ENCODE results near the gene ASAH2. TPM values are rescaled to one million over a fixed set of nuclear protein-coding genes. Genes with fewer than 3 reads are reported as not detected.
"Not testable (repeated sequence)": the region's sequence is repeated elsewhere in the genome, so short reads cannot be mapped to it uniquely, and the experiment has no call there.

ASAH2 gene
- total RNA-seq, 1 donor from 2014 or later = 0.29 TPM

DNA sequence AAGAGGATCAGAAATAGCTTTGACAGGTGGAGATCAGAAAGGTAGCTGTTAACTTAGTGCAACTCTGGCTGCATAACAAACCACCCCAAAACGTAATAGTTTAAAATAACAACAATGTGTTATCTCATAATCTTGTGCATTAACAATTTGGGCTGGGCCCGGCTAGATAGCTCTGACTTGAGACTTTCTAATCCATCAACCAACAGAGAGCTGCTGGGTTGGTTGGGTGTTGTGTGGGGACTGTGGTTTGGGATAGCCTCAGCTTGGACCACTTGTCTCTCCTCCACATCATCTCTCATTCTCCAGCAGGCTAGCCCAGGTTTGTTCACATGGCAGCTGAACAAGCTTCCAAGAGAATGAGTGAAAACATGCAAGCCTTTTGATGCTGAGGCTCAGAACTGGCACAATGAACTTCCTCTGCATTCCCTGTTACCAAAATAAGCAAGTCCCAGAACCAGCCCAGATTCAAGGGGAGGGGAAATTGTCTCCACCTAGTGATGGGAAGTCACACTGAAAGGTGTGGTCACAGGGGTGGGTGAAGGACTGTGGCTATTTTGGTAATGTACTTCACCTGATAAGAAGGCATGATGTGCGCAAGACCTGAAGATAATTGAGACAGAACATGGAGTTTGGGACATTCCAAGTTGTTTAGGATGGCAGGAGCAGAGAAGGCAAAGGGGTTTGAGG is 20.4 kb upstream of the ASAH2 start:
- Histone ChIP-seq H3K4me3 (ENCODE audit: low read depth, low read length) (no peak overlapping the region), H3K36me3 (ENCODE audit: control insufficient read depth, insufficient read depth, low read length) (no peaks in the 10 kb centered on the region), H3K27me3 (ENCODE audit: control insufficient read depth, insufficient read depth, low read length) (no peaks in the 10 kb centered on the region)
- TF ChIP-seq CTCF (IDR thresholded peaks at IDR 0.05; ENCODE audit: insufficient read depth, low read length, poor library complexity, severe bottlenecking) = no peak
- no peak for DNase-seq (ENCODE audit: low read depth)

GRCh38 chr10:50267877-50268276 is 16.6 kb upstream of the ASAH2 start:
- not testable (repeated sequence) for DNase-seq (ENCODE audit: low read depth); H3K27me3 ChIP-seq (ENCODE audit: control insufficient read depth, insufficient read depth, low read length); H3K4me3 ChIP-seq (ENCODE audit: low read depth, low read length); H3K36me3 ChIP-seq (ENCODE audit: control insufficient read depth, insufficient read depth, low read length)

DNA sequence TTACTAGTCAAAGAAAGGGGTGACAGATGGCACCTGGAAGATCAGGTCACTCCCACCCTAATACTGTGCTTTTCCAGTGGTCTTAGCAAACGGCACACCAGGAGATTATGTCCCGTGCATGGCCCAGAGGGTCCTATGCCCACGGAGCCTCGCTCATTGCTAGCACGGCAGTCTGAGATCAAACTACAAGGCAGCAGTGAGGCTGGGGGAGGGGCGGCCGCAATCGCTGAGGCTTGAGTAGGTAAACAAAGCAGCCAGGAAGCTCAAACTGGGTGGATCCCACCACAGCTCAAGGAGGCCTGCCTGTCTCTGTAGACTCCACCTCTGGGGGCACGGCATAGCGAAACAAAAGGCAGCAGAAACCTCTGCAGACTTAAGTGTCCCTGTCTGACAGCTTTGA is 11.3 kb upstream of the ASAH2 start:
- H3K36me3 ChIP-seq (ENCODE audit: control insufficient read depth, insufficient read depth, low read length); DNase-seq (ENCODE audit: low read depth); H3K27me3 ChIP-seq (ENCODE audit: control insufficient read depth, insufficient read depth, low read length); H3K4me3 ChIP-seq (ENCODE audit: low read depth, low read length): not testable (repeated sequence)

DNA sequence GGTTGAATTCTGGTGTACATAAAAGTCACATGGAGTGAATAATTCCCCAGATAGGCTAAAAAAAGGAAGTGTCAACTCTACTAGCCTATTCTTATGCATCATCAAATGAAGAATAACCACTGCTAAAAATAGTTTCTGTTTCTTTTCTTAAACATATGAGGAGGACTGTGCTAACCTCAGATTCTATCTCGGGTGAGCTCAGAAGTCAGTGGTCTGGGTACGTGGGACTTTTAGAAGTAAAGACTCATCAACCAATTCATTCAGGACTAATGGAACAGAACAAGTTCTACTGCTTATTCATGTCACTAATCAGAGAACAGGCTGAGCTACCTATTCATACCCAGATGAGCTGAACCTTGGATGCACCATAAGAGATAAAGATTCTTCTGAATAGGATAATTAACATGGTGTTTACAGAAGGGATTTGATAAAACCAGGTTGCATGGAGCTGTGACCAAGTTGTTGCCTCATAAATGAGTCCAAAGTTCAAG is 9.5 kb upstream of the ASAH2 start:
- H3K4me3 ChIP-seq (ENCODE audit: low read depth, low read length) = no peak overlapping the region
- no peaks in the 10 kb centered on the region for H3K27me3 ChIP-seq (ENCODE audit: control insufficient read depth, insufficient read depth, low read length)
- no peaks in the 10 kb centered on the region for H3K36me3 ChIP-seq (ENCODE audit: control insufficient read depth, insufficient read depth, low read length)
- no peak for DNase-seq (ENCODE audit: low read depth)
- no peak for TF ChIP-seq CTCF (IDR thresholded peaks at IDR 0.05; ENCODE audit: insufficient read depth, low read length, poor library complexity, severe bottlenecking)

- Histone ChIP-seq H3K4me3 (ENCODE audit: low read depth, low read length) (no peak overlapping the region), H3K36me3 (ENCODE audit: control insufficient read depth, insufficient read depth, low read length) (no peaks in the 10 kb centered on the region), H3K27me3 (ENCODE audit: control insufficient read depth, insufficient read depth, low read length) (no peaks in the 10 kb centered on the region)
- no peak for TF ChIP-seq CTCF (IDR thresholded peaks at IDR 0.05; ENCODE audit: insufficient read depth, low read length, poor library complexity, severe bottlenecking)
- DNase-seq (ENCODE audit: low read depth) = no peak
These were observed 3.2 kb upstream of the ASAH2 start for GRCh38 chr10:50254479-50254878.

- TF ChIP-seq CTCF (IDR thresholded peaks at IDR 0.05; ENCODE audit: insufficient read depth, low read length, poor library complexity, severe bottlenecking) = no peak
- DNase-seq (ENCODE audit: low read depth) = no peak
- H3K27me3 ChIP-seq (ENCODE audit: control insufficient read depth, insufficient read depth, low read length) = no peaks in the 10 kb centered on the region
These were observed 1.0 kb downstream of the ASAH2 start for GRCh38 chr10:50250096-50250854.

More at GRCh38 chr10:50250096-50250854, 1.0 kb downstream of the ASAH2 start:
- Histone ChIP-seq H3K36me3 (ENCODE audit: control insufficient read depth, insufficient read depth, low read length) (no peaks in the 10 kb centered on the region), H3K4me3 (ENCODE audit: low read depth, low read length) (no peak overlapping the region)

Measured in kidney epithelial cell (primary cell).